Measurements from ENCODE around the gene COL19A1. TPM values are rescaled to one million over a fixed set of nuclear protein-coding genes. Genes with fewer than 3 reads are reported as not detected.

Gene COL19A1
- total and polyA plus RNA-seq, 9 of the 15 experiments (the other 6 are each of a cell fraction or from before 2014, with no cell fraction given) = not detected

- Histone ChIP-seq H3K79me2 (ENCODE audit: control insufficient read depth, insufficient read depth, low read length) (no peaks in the 10 kb centered on the region), H3K27ac (ENCODE audit: extremely low read depth, low read depth, low read length) (no peak overlapping the region), H3K4me2 (ENCODE audit: insufficient read depth, low read length) (no peak overlapping the region), H4K20me1 (replicated peaks; ENCODE audit: control insufficient read depth, insufficient read depth, low read length) (no peaks in the 10 kb centered on the region), H3K4me1 (replicated peaks in 1 of 2; ENCODE audit: control insufficient read depth in 2 of 2, insufficient read depth in 2 of 2, low read length in 2 of 2) (no peaks in the 10 kb centered on the region), H3K36me3 (ENCODE audit: control insufficient read depth, insufficient read depth, low read length) (no peaks in the 10 kb centered on the region), H3K27me3 (ENCODE audit: control insufficient read depth in 2 of 2, insufficient read depth in 2 of 2, low read length in 2 of 2) (no peaks in the 10 kb centered on the region), H3K4me3 (no peak overlapping the region), H2AFZ (ENCODE audit: low read depth, low read length) (no peak overlapping the region), H3K9me1 (ENCODE audit: control insufficient read depth, insufficient read depth, low read length) (no peaks in the 10 kb centered on the region), H3K9me3 (replicated peaks; ENCODE audit: control insufficient read depth, insufficient read depth, low read depth, low read length) (no peaks in the 10 kb centered on the region), H3K9ac (ENCODE audit: insufficient read depth in 1 of 2, low read depth in 2 of 2, low read length in 2 of 2) (no peak overlapping the region)
- 31% methylated on average over 1 of the region's 1 CpG for WGBS (ENCODE audit: insufficient coverage, low coverage, missing lambda C conversion rate)
- FAIRE-seq (no peak), ATAC-seq (no peak), DNase-seq (ENCODE audit: extremely low read depth in 1 of 4, low spot score in 3 of 4) (no peak)
- ChIA-PET CTCF (ENCODE audit: low intra/inter-chr PET ratio) (no interaction called here), POLR2A (no interaction called here)
- intact Hi-C loops (cut with micrococcal nuclease) (no loop called here), in situ Hi-C loops (cut with MboI) (no loop called here)
- TF ChIP-seq TEAD2 (tag; IDR thresholded peaks at IDR 0.05) (no peak), EP400 (IDR thresholded peaks at IDR 0.05) (no peak), ZNF699 (CRISPR knock-in tag; IDR thresholded peaks at IDR 0.05; ENCODE audit: insufficient replicate concordance) (no peak), HDAC3 (IDR thresholded peaks at IDR 0.05; ENCODE audit: borderline replicate concordance, partially characterized antibody) (no peak), RHOXF2B (CRISPR knock-in tag; conservative IDR thresholded peaks at IDR 0.05) (no peak), MCM7 (IDR thresholded peaks at IDR 0.05) (no peak), MECOM (CRISPR knock-in tag; IDR thresholded peaks at IDR 0.05) (no peak), ZFP36 (IDR thresholded peaks at IDR 0.05; ENCODE audit: low read depth, low read length, partially characterized antibody) (no peak), RBM14 (IDR thresholded peaks at IDR 0.05; ENCODE audit: borderline replicate concordance, insufficient read depth, low read depth, low read length) (no peak), THRA (IDR thresholded peaks at IDR 0.05) (no peak), CBX1 (IDR thresholded peaks at IDR 0.05; ENCODE audit: low read depth) (no peak), ZBTB8A (IDR thresholded peaks at IDR 0.05; ENCODE audit: partially characterized antibody) (no peak), LARP7 (IDR thresholded peaks at IDR 0.05) (no peak), POLR3A (IDR thresholded peaks at IDR 0.05; ENCODE audit: borderline replicate concordance, extremely low read depth, insufficient read depth, insufficient read length) (no peak), SIN3B (IDR thresholded peaks at IDR 0.05; ENCODE audit: low read depth) (no peak), FOXK1 (CRISPR knock-in tag; IDR thresholded peaks at IDR 0.05; ENCODE audit: borderline replicate concordance) (no peak), ZNF253 (CRISPR knock-in tag; conservative IDR thresholded peaks at IDR 0.05) (no peak), CSDE1 (IDR thresholded peaks at IDR 0.05) (no peak)
- no TSS peak for BruUV-seq (replicated peaks)
These were observed 45.9 kb upstream of the COL19A1 start for GRCh38 chr6:69820438-69820837.
